Muscle layer of duodenum (tissue), 2 donors: ENCODE measurements around the gene EFCAB6.

Experiments used
- H3K27ac ChIP-seq: one replicate; pipeline ENCODE4 v1.7.0; 2013; ENCODE audit warnings: mild to moderate bottlenecking, low read length
- H3K27me3 ChIP-seq: one replicate; pipeline ENCODE4 v1.7.0; 2013; ENCODE audit warnings: low read depth, mild to moderate bottlenecking, control low read depth, low read length
- H3K36me3 ChIP-seq, 2 donors: one replicate each; pipeline ENCODE4 v1.7.0; 2013; ENCODE audit warnings: low read length in 2 of 2, control low read depth in 1 of 2, mild to moderate bottlenecking in 1 of 2; ENCODE audit not compliant: insufficient read depth in 2 of 2, control insufficient read depth in 1 of 2
- H3K4me1 ChIP-seq, 2 donors: one replicate each; pipeline ENCODE4 v1.7.0; 2013; ENCODE audit warnings: low read length in 2 of 2, mild to moderate bottlenecking in 2 of 2, control low read depth in 1 of 2, moderate library complexity in 1 of 2; ENCODE audit not compliant: insufficient read depth in 2 of 2, control insufficient read depth in 1 of 2
- H3K4me3 ChIP-seq, 2 donors: one replicate each; pipeline ENCODE4 v1.7.0; 2013; ENCODE audit warnings: low read length in 2 of 2, low read depth in 1 of 2, mild to moderate bottlenecking in 1 of 2
- H3K9me3 ChIP-seq, 2 donors: one replicate each; pipeline ENCODE4 v1.7.0; 2013; ENCODE audit warnings: low read length in 2 of 2, control low read depth in 1 of 2, mild to moderate bottlenecking in 1 of 2; ENCODE audit not compliant: control insufficient read depth in 1 of 2
- donor health status: healthy.

The EFCAB6 gene

GRCh38 chr22:43827003-43827735 lies 15.1 kb upstream of the EFCAB6 start:
- Histone ChIP-seq H3K27ac (peak overlapping the region; percentile 56), H3K9me3 (no peaks in the 10 kb centered on the region), H3K27me3 (peaks cover 3% of the 10 kb centered on the region), H3K4me1 (peaks cover 3 to 5% of the 10 kb centered on the region in 2 donors), H3K4me3 (no peak overlapping the region), H3K36me3 (no peaks in the 10 kb centered on the region)

- Histone ChIP-seq H3K36me3 (no peaks in the 10 kb centered on the region), H3K27ac (peak overlapping the region; percentile 56), H3K27me3 (peaks cover 3% of the 10 kb centered on the region), H3K4me1 (peaks cover 3 to 5% of the 10 kb centered on the region in 2 donors), H3K9me3 (no peaks in the 10 kb centered on the region), H3K4me3 (no peak overlapping the region)
Observed at GRCh38 chr22:43826142-43827002, 14.3 kb upstream of the EFCAB6 start.

DNA sequence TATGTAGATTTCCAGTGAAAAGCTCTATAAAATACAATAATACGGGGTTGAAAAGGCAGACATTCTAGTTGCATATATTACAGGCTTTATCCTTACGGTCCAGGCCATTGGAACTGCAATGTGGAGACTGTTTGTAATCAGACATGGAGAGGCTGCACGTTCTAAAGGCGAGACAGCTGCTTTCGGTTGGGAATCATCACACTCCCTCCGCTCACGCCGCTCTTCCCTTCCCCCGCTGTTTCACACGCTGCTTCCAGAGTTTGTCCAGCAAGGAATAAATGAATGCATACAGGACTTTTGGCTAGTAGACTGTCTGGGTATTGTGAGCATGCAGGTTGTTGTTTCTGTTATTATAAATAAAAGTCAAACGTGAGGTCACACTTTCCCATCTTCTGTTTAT lies 13.5 kb upstream of the EFCAB6 start:
- Histone ChIP-seq H3K36me3 (no peaks in the 10 kb centered on the region), H3K4me1 (peaks cover 3 to 5% of the 10 kb centered on the region in 2 donors), H3K4me3 (no peak overlapping the region), H3K9me3 (no peaks in the 10 kb centered on the region), H3K27me3 (peaks cover 3% of the 10 kb centered on the region), H3K27ac (no peak overlapping the region)

- Histone ChIP-seq H3K27me3 (peaks cover 3% of the 10 kb centered on the region), H3K9me3 (no peaks in the 10 kb centered on the region), H3K4me3 (no peak overlapping the region), H3K27ac (no peak overlapping the region), H3K36me3 (no peaks in the 10 kb centered on the region), H3K4me1 (peaks cover 3 to 5% of the 10 kb centered on the region in 2 donors)
Observed at GRCh38 chr22:43824724-43825420, 12.8 kb upstream of the EFCAB6 start.

DNA sequence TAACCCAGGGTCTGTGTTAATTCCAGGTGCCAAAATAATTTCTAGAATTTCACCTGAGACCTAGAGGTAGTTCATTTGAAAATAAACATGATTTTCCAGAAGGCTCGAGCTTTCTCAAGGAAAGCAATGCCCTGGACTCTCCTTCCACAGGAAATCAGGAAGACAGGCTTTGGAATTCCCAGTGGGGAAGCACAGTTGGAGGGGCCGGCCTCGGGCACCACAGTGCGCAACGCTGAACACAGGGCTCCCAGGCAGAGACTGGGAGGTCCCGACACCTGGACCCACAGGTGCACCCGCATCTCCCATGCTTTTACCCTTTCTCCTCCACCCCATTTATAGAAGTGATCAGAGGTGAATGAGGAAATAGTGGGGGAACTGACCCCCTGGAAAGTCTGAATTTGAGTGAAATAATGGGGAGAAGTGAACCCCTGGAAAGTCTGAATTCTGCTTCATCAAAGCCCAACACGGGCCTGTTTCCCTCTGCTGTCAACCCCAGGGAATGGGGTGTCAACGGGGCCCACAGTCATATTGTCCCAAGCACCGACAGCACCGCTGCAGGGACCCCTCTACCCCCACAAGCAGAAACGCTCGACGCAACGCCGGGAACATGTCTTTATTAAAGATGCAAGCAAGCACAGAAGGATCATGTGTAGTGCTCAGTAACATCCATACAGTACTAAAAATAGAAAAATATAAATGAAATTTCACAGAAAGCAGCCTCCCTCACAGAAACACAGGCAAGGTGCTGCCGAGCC lies 12.0 kb upstream of the EFCAB6 start:
- no peak overlapping the region for H3K27ac ChIP-seq
- H3K9me3 ChIP-seq: no peaks in the 10 kb centered on the region
- peaks cover 3 to 5% of the 10 kb centered on the region in 2 donors for H3K4me1 ChIP-seq
- H3K4me3 ChIP-seq: no peak overlapping the region
- peaks cover 3% of the 10 kb centered on the region for H3K27me3 ChIP-seq
- H3K36me3 ChIP-seq: no peaks in the 10 kb centered on the region

- no peaks in the 10 kb centered on the region for H3K36me3 ChIP-seq
- H3K9me3 ChIP-seq: no peaks in the 10 kb centered on the region
- peaks cover 3 to 5% of the 10 kb centered on the region in 2 donors for H3K4me1 ChIP-seq
- H3K27ac ChIP-seq: no peak overlapping the region
- H3K27me3 ChIP-seq: peaks cover 3% of the 10 kb centered on the region
- H3K4me3 ChIP-seq: no peak overlapping the region
Observed at GRCh38 chr22:43823353-43823908, 11.3 kb upstream of the EFCAB6 start.

- H3K27ac ChIP-seq: no peak overlapping the region
- H3K36me3 ChIP-seq: no peaks in the 10 kb centered on the region
- H3K27me3 ChIP-seq: peaks cover 3% of the 10 kb centered on the region
- peaks cover 3 to 5% of the 10 kb centered on the region in 2 donors for H3K4me1 ChIP-seq
- H3K9me3 ChIP-seq: no peaks in the 10 kb centered on the region
- H3K4me3 ChIP-seq: no peak overlapping the region
Observed at GRCh38 chr22:43821606-43822425, 9.7 kb upstream of the EFCAB6 start.

GRCh38 chr22:43820651-43821305 lies 8.7 kb upstream of the EFCAB6 start:
- Histone ChIP-seq H3K36me3 (no peaks in the 10 kb centered on the region), H3K4me3 (no peak overlapping the region), H3K27me3 (peaks cover 3% of the 10 kb centered on the region), H3K4me1 (peaks cover 0 to 3% of the 10 kb centered on the region in 2 donors), H3K27ac (no peak overlapping the region), H3K9me3 (no peaks in the 10 kb centered on the region)

- peaks cover 3% of the 10 kb centered on the region for H3K27me3 ChIP-seq
- H3K4me3 ChIP-seq: no peak overlapping the region
- H3K36me3 ChIP-seq: no peaks in the 10 kb centered on the region
- H3K27ac ChIP-seq: no peak overlapping the region
- no peaks in the 10 kb centered on the region for H3K4me1 ChIP-seq
- H3K9me3 ChIP-seq: no peaks in the 10 kb centered on the region
Observed at GRCh38 chr22:43819931-43820640, 8.0 kb upstream of the EFCAB6 start.
